Neural crest cell (in vitro differentiated cells): ENCODE data around the gene MLN. TPM values are rescaled to one million over a fixed set of nuclear protein-coding genes. Genes with fewer than 3 reads are reported as not detected.

Source experiments
- DNase-seq: peaks from one replicate; pipeline ENCODE4 v3.0.0; 2021; ENCODE audit warnings: low read depth, mixed read lengths, low spot score
- H3K27ac Mint-ChIP-seq: one replicate; pipeline ENCODE4 v1.8.0; 2021; ENCODE audit warnings: mild to moderate bottlenecking, mixed read lengths; ENCODE audit not compliant: unreplicated experiment
- H3K27me3 Mint-ChIP-seq: 2 replicates; pipeline ENCODE4 v1.8.0; 2021; ENCODE audit warnings: low read depth, mild to moderate bottlenecking, mixed read lengths
- H3K36me3 Mint-ChIP-seq: 2 replicates; pipeline ENCODE4 v1.8.0; 2021; ENCODE audit warnings: low read depth, mild to moderate bottlenecking, mixed read lengths
- H3K4me1 Mint-ChIP-seq: 2 replicates; pipeline ENCODE4 v1.8.0; 2021; ENCODE audit warnings: mixed read lengths
- H3K4me3 Mint-ChIP-seq: one replicate; pipeline ENCODE4 v1.8.0; 2021; ENCODE audit warnings: mild to moderate bottlenecking, mixed read lengths
- H3K9me3 Mint-ChIP-seq: 2 replicates; pipeline ENCODE4 v1.8.0; 2021; ENCODE audit warnings: mixed read lengths
- total RNA-seq: library from RNA; stranded (reverse); gene quantifications from 2 replicates; pipeline ENCODE4 v1.2.1, GENCODE V29; 2021
- TF ChIP-seq, protein P1 (sequence below): fragments of 200-600 bp; sonication (generic); conservative IDR thresholded peaks from 2 replicates; pipeline ENCODE4 v1.5.0; 2021; ENCODE audit warnings: antibody characterized with exemption, mild to moderate bottlenecking

Gene MLN
- total RNA-seq, 1 donor from 2014 or later, result not detected

DNA sequence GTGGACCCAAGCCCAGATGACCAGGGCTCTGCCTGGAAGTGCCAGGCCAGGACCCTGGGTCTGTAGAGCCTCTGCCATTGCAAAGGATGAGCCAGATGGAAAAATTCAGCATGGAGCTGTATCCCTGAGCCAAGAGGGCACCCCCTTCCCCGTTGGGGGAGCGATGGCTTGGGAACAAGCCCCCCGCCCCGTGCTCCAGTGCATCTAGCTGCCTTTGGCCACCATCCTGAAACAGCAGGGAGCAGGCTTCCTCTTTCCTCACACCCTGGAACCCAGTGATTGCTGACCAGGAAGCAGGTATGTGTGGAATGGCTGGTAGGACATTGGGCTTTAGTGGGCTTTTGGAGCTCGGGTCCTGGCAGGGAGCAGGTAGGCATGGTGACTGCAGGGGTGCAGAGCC lies 2.2 kb downstream of the MLN start:
- peaks cover 44% of the 10 kb centered on the region for H3K4me1 Mint-ChIP-seq
- peaks cover 13% of the 10 kb centered on the region for H3K27me3 Mint-ChIP-seq
- no peaks in the 10 kb centered on the region for H3K9me3 Mint-ChIP-seq
- DNase-seq, result no peak
- TF ChIP-seq, protein P1, sequence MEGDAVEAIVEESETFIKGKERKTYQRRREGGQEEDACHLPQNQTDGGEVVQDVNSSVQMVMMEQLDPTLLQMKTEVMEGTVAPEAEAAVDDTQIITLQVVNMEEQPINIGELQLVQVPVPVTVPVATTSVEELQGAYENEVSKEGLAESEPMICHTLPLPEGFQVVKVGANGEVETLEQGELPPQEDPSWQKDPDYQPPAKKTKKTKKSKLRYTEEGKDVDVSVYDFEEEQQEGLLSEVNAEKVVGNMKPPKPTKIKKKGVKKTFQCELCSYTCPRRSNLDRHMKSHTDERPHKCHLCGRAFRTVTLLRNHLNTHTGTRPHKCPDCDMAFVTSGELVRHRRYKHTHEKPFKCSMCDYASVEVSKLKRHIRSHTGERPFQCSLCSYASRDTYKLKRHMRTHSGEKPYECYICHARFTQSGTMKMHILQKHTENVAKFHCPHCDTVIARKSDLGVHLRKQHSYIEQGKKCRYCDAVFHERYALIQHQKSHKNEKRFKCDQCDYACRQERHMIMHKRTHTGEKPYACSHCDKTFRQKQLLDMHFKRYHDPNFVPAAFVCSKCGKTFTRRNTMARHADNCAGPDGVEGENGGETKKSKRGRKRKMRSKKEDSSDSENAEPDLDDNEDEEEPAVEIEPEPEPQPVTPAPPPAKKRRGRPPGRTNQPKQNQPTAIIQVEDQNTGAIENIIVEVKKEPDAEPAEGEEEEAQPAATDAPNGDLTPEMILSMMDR, result no peak
- H3K4me3 Mint-ChIP-seq, result no peak overlapping the region
- H3K36me3 Mint-ChIP-seq, result no peaks in the 10 kb centered on the region
- no peak overlapping the region for H3K27ac Mint-ChIP-seq

DNA sequence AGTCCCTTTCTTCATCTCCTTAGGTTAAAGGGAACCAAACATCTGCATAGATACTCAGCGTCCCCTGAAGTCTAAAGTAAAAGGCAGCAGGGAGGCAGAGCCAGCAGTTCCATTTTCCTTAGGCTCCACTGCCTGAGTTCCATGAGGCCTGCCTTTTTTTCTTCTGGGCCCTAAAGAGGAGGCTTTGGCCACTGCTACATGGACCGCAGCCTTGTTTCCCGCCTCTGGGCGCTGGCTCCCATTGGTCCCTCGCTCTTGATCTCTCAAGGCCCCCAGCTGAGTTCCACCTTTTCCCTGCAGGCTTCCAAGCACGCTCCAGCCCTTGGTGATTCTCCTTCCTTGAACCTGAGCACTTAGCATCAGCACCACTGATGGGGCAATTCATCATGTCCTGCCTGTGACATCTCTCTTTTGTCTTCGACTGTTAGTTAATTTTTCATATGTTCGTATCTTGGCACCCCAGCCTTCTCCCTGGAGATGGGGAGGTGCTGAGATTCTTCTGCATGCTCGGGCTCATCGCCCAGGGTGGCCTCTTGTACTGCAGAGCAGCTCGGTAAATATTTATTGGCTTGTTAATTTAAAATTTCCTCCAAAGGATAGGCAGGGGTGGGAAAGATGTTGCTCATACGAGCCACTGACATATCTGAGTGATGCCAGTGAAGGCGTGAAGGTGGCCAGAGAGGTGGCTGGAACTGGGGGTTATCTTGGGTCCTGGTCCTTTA lies 3.4 kb downstream of the MLN start:
- H3K4me1 Mint-ChIP-seq, result peaks cover 45% of the 10 kb centered on the region
- no peaks in the 10 kb centered on the region for H3K9me3 Mint-ChIP-seq
- H3K27me3 Mint-ChIP-seq, result peaks cover 9% of the 10 kb centered on the region
- TF ChIP-seq, protein P1, result no peak
- DNase-seq, result no peak
- H3K36me3 Mint-ChIP-seq, result no peaks in the 10 kb centered on the region
- no peak overlapping the region for H3K4me3 Mint-ChIP-seq
- H3K27ac Mint-ChIP-seq, result no peak overlapping the region

DNA sequence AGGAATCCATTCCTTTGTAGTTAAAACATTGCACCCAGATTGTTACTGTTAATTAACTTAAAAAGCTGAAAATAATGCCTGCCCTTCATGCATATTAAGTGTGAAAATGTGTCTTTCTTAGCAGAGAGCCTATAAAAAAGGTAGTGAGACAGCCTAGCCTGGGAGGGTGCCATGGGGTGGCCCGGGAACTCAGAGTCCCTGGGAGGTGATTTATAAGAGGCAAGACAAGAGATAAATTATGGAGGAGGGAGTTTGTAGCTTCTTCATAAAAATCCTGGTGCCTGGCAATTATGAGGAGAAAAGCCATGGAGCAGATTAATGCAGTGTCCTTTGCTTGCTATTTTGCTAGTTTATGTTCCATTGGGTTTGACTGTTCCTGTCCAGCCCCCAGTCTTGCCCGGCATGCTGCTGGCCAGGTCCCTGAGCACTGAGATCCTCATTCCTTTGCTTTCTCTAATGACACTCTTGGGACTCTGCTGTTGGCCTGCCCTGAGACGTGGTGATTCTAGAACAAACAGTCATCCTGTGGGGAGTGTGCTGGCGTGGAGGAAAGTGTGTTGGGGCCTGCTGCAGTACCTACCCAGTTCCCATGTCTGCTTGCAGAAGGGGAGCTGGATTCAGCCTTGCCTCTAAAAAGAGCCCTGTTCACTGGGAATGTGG lies 4.2 kb downstream of the MLN start:
- TF ChIP-seq, protein P1, result no peak
- H3K36me3 Mint-ChIP-seq, result no peaks in the 10 kb centered on the region
- H3K9me3 Mint-ChIP-seq, result no peaks in the 10 kb centered on the region
- no peak overlapping the region for H3K27ac Mint-ChIP-seq
- H3K27me3 Mint-ChIP-seq, result peaks cover 7% of the 10 kb centered on the region
- DNase-seq, result no peak
- H3K4me3 Mint-ChIP-seq, result no peak overlapping the region
- peaks cover 49% of the 10 kb centered on the region for H3K4me1 Mint-ChIP-seq

DNA sequence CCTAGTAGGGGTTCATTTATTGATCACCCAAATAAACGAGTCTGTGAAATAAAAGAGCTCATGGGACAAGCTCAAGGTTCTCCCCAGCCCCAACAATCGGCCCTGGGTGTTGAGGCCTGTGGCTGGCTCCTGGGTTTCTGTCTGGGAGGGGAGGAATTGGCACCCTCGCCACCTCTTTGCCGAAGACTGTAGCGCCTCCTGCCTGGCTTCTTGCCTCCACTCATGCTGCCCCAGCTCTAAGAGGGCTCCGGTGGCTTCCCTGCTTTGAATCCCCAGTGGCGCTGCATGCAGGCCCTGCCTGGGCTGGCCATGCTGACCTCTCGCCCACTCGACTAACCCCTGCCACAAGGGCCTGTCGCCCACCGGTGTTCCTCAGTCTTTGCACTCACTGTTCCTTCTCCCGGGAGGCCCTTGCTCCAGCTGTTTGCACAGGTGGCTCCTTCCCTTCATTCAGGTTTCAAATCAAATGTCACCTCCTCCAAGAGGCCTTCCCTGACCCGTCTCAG lies 5.4 kb downstream of the MLN start:
- Mint-ChIP-seq H3K9me3 (no peaks in the 10 kb centered on the region), H3K4me3 (no peak overlapping the region), H3K4me1 (peaks cover 42% of the 10 kb centered on the region), H3K27ac (peak overlapping the region; percentile 86), H3K36me3 (no peaks in the 10 kb centered on the region), H3K27me3 (peaks cover 7% of the 10 kb centered on the region)
- DNase-seq, result no peak
- TF ChIP-seq, protein P1, result no peak

DNA sequence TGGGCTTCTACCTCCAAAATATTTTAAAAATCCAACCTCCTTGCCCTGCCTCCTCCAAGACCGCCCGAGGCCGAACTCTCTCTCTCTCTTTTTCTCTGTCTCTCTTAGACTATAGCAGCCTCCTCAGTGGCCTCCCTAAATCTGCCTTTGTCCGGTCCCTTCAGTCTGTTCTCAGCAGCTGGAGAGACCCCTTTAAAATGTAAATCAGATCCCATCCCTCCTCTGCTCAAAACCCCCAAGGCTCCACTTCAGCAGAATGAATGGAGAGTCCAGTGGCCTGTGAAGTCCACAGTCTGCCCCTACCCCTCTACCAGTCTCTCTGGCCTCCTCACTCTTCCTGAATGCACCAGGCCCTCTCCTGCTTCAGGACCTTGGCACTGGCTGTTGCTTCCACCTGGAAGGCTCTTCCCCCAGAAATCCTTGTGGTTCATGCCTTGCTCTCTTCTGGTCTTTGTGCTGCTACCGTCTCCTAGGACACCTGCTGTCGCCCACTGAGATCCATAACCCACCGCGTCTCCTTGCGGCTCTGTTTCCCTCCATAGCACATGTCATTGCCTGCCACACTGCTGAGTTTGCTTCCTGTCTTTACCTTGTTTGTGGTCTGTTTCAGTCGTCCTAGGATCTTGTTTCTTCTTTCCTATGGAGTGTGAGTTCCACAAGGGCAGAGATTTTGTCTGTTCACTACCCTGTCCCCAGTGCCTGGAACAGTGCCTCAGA lies 6.0 kb downstream of the MLN start:
- Mint-ChIP-seq H3K4me3 (peak overlapping the region; percentile 16), H3K27ac (peak overlapping the region; percentile 65), H3K9me3 (no peaks in the 10 kb centered on the region), H3K27me3 (peaks cover 10% of the 10 kb centered on the region), H3K36me3 (no peaks in the 10 kb centered on the region), H3K4me1 (peaks cover 41% of the 10 kb centered on the region)
- no peak for DNase-seq
- TF ChIP-seq, protein P1, result no peak
